Sigmoid colon (tissue), 7 donors: Measurements from ENCODE around the gene MIA2. TPM values are rescaled to one million over a fixed set of nuclear protein-coding genes. Genes with fewer than 3 reads are reported as not detected.
"Not testable (repeated sequence)": the region's sequence is repeated elsewhere in the genome, so short reads cannot be mapped to it uniquely, and the experiment has no call there.

ENCODE experiments used
- DNase-seq: peaks from one replicate; pipeline ENCODE4 v3.0.0-alpha.2; 2019
- H3K27ac ChIP-seq, 4 donors: fragments of 200-600 bp; sonication (generic); one replicate each; pipeline ENCODE4 v1.5.1; 2016 to 2019; ENCODE audit warnings: mild to moderate bottlenecking in 1 of 4
- H3K27me3 ChIP-seq, 3 donors: fragments of 200-600 bp; sonication (generic); one replicate each; pipeline ENCODE4 v1.5.1; 2019; ENCODE audit warnings: mild to moderate bottlenecking in 1 of 3
- H3K36me3 ChIP-seq, 4 donors: fragments of 200-600 bp; sonication (generic); one replicate each; pipeline ENCODE4 v1.5.1; 2016 to 2019
- H3K4me1 ChIP-seq, 4 donors: fragments of 200-600 bp; sonication (generic); one replicate each; pipeline ENCODE4 v1.5.1; 2017 to 2019
- H3K4me3 ChIP-seq, 4 donors: fragments of 200-600 bp; sonication (generic); one replicate each; pipeline ENCODE4 v1.5.1; 2017 to 2019; ENCODE audit warnings: mild to moderate bottlenecking in 2 of 4, moderate library complexity in 1 of 4
- H3K9me3 ChIP-seq, 4 donors: fragments of 200-600 bp in 3 of 4; sonication (generic) in 3 of 4; one replicate each; pipeline versions ENCODE4 v1.5.1 to v1.6.1; 2013 to 2019
- CTCF ChIP-seq, 4 experiments: fragments of 450-650 bp in 3 of 4; fragments of 200-600 bp in 1 of 4; IDR thresholded peaks; one replicate each; pipeline ENCODE4 v1.5.1; 2016 to 2019; ENCODE audit warnings: antibody characterized with exemption in 4 of 4, mild to moderate bottlenecking in 3 of 4, moderate library complexity in 2 of 4
- EP300 ChIP-seq, 4 donors: sonication (generic); formaldehyde crosslinking; IDR thresholded peaks; one replicate each; pipeline ENCODE4 v1.6.1; 2017; ENCODE audit warnings: antibody characterized with exemption in 4 of 4
- POLR2A ChIP-seq, 2 donors: fragments of 450-650 bp; IDR thresholded peaks; one replicate each; pipeline ENCODE4 v1.6.1; 2016; ENCODE audit warnings: antibody characterized with exemption in 2 of 2, mild to moderate bottlenecking in 2 of 2, moderate library complexity in 2 of 2
- POLR2AphosphoS5 ChIP-seq, 4 donors: sonication (generic); formaldehyde crosslinking; IDR thresholded peaks; one replicate each; pipeline ENCODE4 v1.6.1; 2017; ENCODE audit warnings: antibody characterized with exemption in 4 of 4
- WGBS, 2 donors: extraction: QIAGEN DNeasy Blood & Tissue Kit; methylation state at CpG; one replicate each; pipeline ENCODE4 v1.1.7; 2013; 5-methylcytosine and 5-hydroxymethylcytosine counted together
- intact Hi-C: fragments of 100-400 bp; cut with DNase I; formaldehyde crosslinking; loops from one replicate; pipeline ENCODE4 v1.15.1; 2023
- polyA plus RNA-seq, 3 donors: library from polyadenylated mRNA; stranded (reverse); fragments of 200-250 nt; gene quantifications; one replicate each; pipeline ENCODE4 v1.2.3, GENCODE V29; 2013
- total RNA-seq, 4 donors: library from RNA; depleted of rRNA; stranded (reverse); fragments of >200 nt; gene quantifications; one replicate each; pipeline ENCODE4 v1.1.0, GENCODE V29; 2016
- donor health status: healthy with polysubstance abuse.
- donor health status: Bipolar disorder and iron deficiency.
- donor health status: healthy.

The MIA2 gene
- total and polyA plus RNA-seq, 7 donors: 12.8 to 33.9 (median 18.1) TPM

GRCh38 chr14:39279515-39279914 lies 45.8 kb downstream of the MIA2 start:
- no peaks in the 10 kb centered on the region for H3K9me3 ChIP-seq
- intact Hi-C loops: no loop called here
- H3K27me3 ChIP-seq: no peaks in the 10 kb centered on the region
- DNase-seq: no peak
- peaks cover 0 to 40% (median 4%) of the 10 kb centered on the region in 4 donors for H3K36me3 ChIP-seq
- H3K4me3 ChIP-seq: no peak overlapping the region
- no peak overlapping the region for H3K27ac ChIP-seq
- peaks cover 0 to 11% (median 0%) of the 10 kb centered on the region in 4 donors for H3K4me1 ChIP-seq
- TF ChIP-seq EP300 (IDR thresholded peaks at IDR 0.05) (no peak), CTCF (IDR thresholded peaks at IDR 0.05) (no peak), POLR2A (IDR thresholded peaks at IDR 0.05) (no peak), POLR2AphosphoS5 (IDR thresholded peaks at IDR 0.05) (no peak)
- WGBS, 2 donors: 89% methylated on average over 3 of the region's 3 CpGs

GRCh38 chr14:39280678-39281077 lies 47.0 kb downstream of the MIA2 start:
- H3K36me3 ChIP-seq: peaks cover 0 to 40% (median 4%) of the 10 kb centered on the region in 4 donors
- DNase-seq, intact Hi-C loops, H3K27me3 ChIP-seq, H3K9me3 ChIP-seq, H3K4me1 ChIP-seq, H3K4me3 ChIP-seq, H3K27ac ChIP-seq: not testable (repeated sequence)
- WGBS, 2 donors: 96 to 98% methylated on average over 3 of the region's 3 CpGs

GRCh38 chr14:39289523-39289922 lies 55.8 kb downstream of the MIA2 start:
- DNase-seq: no peak
- Histone ChIP-seq H3K27ac (no peak overlapping the region), H3K9me3 (no peaks in the 10 kb centered on the region), H3K4me3 (no peak overlapping the region), H3K4me1 (no peaks in the 10 kb centered on the region), H3K36me3 (peaks cover 0 to 34% (median 8%) of the 10 kb centered on the region in 4 donors), H3K27me3 (no peaks in the 10 kb centered on the region)
- intact Hi-C loops: no loop called here
- WGBS, 2 donors: 77 to 91% methylated on average over 1 of the region's 1 CpG
- TF ChIP-seq EP300 (IDR thresholded peaks at IDR 0.05): no peak
- no peak for TF ChIP-seq POLR2A (IDR thresholded peaks at IDR 0.05)
- TF ChIP-seq CTCF (IDR thresholded peaks at IDR 0.05): no peak
- no peak for TF ChIP-seq POLR2AphosphoS5 (IDR thresholded peaks at IDR 0.05)

GRCh38 chr14:39291701-39292100 lies 58.0 kb downstream of the MIA2 start:
- Histone ChIP-seq H3K4me3 (no peak overlapping the region), H3K27ac (no peak overlapping the region), H3K4me1 (no peaks in the 10 kb centered on the region), H3K27me3 (no peaks in the 10 kb centered on the region), H3K9me3 (no peaks in the 10 kb centered on the region), H3K36me3 (peaks cover 5 to 52% (median 18%) of the 10 kb centered on the region in 4 donors)
- DNase-seq: no peak
- no peak for TF ChIP-seq CTCF (IDR thresholded peaks at IDR 0.05)
- TF ChIP-seq POLR2A (IDR thresholded peaks at IDR 0.05): no peak
- TF ChIP-seq POLR2AphosphoS5 (IDR thresholded peaks at IDR 0.05): no peak
- TF ChIP-seq EP300 (IDR thresholded peaks at IDR 0.05): no peak
- 29 to 76% methylated on average over 4 of the region's 4 CpGs for WGBS, 2 donors
- intact Hi-C loops: no loop called here

GRCh38 chr14:39293629-39294028 lies 59.9 kb downstream of the MIA2 start:
- H3K4me3 ChIP-seq: no peak overlapping the region
- peaks cover 5 to 61% (median 18%) of the 10 kb centered on the region in 4 donors for H3K36me3 ChIP-seq
- H3K4me1 ChIP-seq: no peaks in the 10 kb centered on the region
- TF ChIP-seq POLR2AphosphoS5 (IDR thresholded peaks at IDR 0.05) (no peak), EP300 (IDR thresholded peaks at IDR 0.05) (no peak), POLR2A (IDR thresholded peaks at IDR 0.05) (no peak), CTCF (IDR thresholded peaks at IDR 0.05) (no peak)
- no peak for DNase-seq
- WGBS, 2 donors: 96 to 99% methylated on average over 2 of the region's 2 CpGs
- intact Hi-C loops: no loop called here
- H3K27ac ChIP-seq: no peak overlapping the region
- no peaks in the 10 kb centered on the region for H3K9me3 ChIP-seq
- H3K27me3 ChIP-seq: no peaks in the 10 kb centered on the region

- H3K9me3 ChIP-seq, intact Hi-C loops, H3K4me3 ChIP-seq, H3K27me3 ChIP-seq, H3K27ac ChIP-seq, DNase-seq: not testable (repeated sequence)
- peaks cover 0 to 20% (median 8%) of the 10 kb centered on the region in 4 donors for H3K4me1 ChIP-seq
- peaks cover 3 to 41% (median 4%) of the 10 kb centered on the region in 4 donors for H3K36me3 ChIP-seq
- WGBS, 2 donors: 90 to 91% methylated on average over 3 of the region's 3 CpGs
Observed at GRCh38 chr14:39300389-39300788, 66.7 kb downstream of the MIA2 start.
